H1 (cell line): ENCODE measurements around the gene MPHOSPH8. TPM values are rescaled to one million over a fixed set of nuclear protein-coding genes. Genes with fewer than 3 reads are reported as not detected.

Source experiments
- CTCF ChIA-PET: fragments of 300-600 bp; sonication (Branson Sonifier 250); formaldehyde crosslinking; loops from one replicate; lab custom pipeline; 2021; ENCODE audit not compliant: partially characterized antibody; lab: Charles Lee
- POLR2A ChIA-PET: fragments of 300-600 bp; sonication (Branson Sonifier 250); formaldehyde crosslinking; loops from one replicate; lab custom pipeline; 2021; ENCODE audit warnings: inconsistent platforms; ENCODE audit not compliant: partially characterized antibody; lab: Charles Lee
- DNase-seq, 2 experiments: peaks; one replicate each; pipeline versions ENCODE4 v3.0.0 to v3.0.0-alpha.2; 2010 to 2022; ENCODE audit warnings: low spot score in 2 of 2, low read depth in 1 of 2, mixed read lengths in 1 of 2
- FAIRE-seq: peaks from 2 replicates; lab custom pipeline; 2011; peaks lifted over from hg19 to GRCh38; lab: Jason Lieb, UNC
- H2AFZ ChIP-seq: 2 replicates; pipeline ENCODE4 v1.8.1; 2012; ENCODE audit warnings: low read length, inconsistent platforms
- H2AK5ac ChIP-seq: 2 replicates; pipeline ENCODE4 v1.6.1; 2013; ENCODE audit warnings: low read depth, low read length
- H2BK120ac ChIP-seq: replicated peaks from 2 replicates; pipeline ENCODE3; 2013; ENCODE audit warnings: low read depth, low read length, inconsistent platforms
- H2BK12ac ChIP-seq: 2 replicates; pipeline ENCODE4 v1.6.1; 2013; ENCODE audit warnings: low read depth, low read length
- H2BK15ac ChIP-seq: 2 replicates; pipeline ENCODE4 v1.6.1; 2013; ENCODE audit warnings: low read length
- H2BK20ac ChIP-seq: 2 replicates; pipeline ENCODE4 v1.6.1; 2013; ENCODE audit warnings: low read length
- H2BK5ac ChIP-seq: 2 replicates; pipeline ENCODE4 v1.6.1; 2013; ENCODE audit warnings: low read depth, low read length
- H3K14ac ChIP-seq: 2 replicates; pipeline ENCODE4 v1.6.1; 2013; ENCODE audit warnings: inconsistent platforms; ENCODE audit not compliant: insufficient read length
- H3K18ac ChIP-seq: 2 replicates; pipeline ENCODE4 v1.6.1; 2013; ENCODE audit warnings: low read length; ENCODE audit errors: extremely low read depth
- H3K23ac ChIP-seq: 2 replicates; pipeline ENCODE4 v1.6.1; 2013; ENCODE audit warnings: inconsistent platforms; ENCODE audit not compliant: insufficient read length
- H3K23me2 ChIP-seq: 2 replicates; pipeline ENCODE4 v1.6.1; 2013; ENCODE audit warnings: low read depth, low read length
- H3K27ac ChIP-seq: 2 replicates; pipeline ENCODE4 v1.6.1; 2011; ENCODE audit warnings: low read depth, low read length, inconsistent platforms
- H3K27me3 ChIP-seq, 4 experiments: replicated peaks in 1 of 4; 1 replicate in 1 of 4; 2 replicates in 3 of 4; pipeline versions ENCODE4 v1.6.1 to v1.8.1; 2011 to 2013; ENCODE audit warnings: low read length in 3 of 4, mild to moderate bottlenecking in 3 of 4, inconsistent platforms in 2 of 4, mixed read lengths in 2 of 4, moderate library complexity in 1 of 4; ENCODE audit not compliant: control insufficient read depth in 3 of 4, insufficient read depth in 3 of 4; ENCODE audit errors: extremely low read depth in 1 of 4
- H3K36me3 ChIP-seq, 4 experiments: 2 replicates each; pipeline versions ENCODE4 v1.6.1 to v1.8.1; 2011 to 2013; ENCODE audit warnings: mild to moderate bottlenecking in 4 of 4, low read length in 3 of 4, moderate library complexity in 2 of 4, control low read depth in 1 of 4, inconsistent platforms in 1 of 4; ENCODE audit not compliant: insufficient read depth in 4 of 4, control insufficient read depth in 2 of 4
- H3K4ac ChIP-seq: replicated peaks from 2 replicates; pipeline ENCODE3; 2013; ENCODE audit warnings: low read length, low read depth, mixed read lengths, inconsistent platforms; ENCODE audit not compliant: insufficient read length
- H3K4me1 ChIP-seq, 4 experiments: replicated peaks in 1 of 4; 1 replicate in 1 of 4; 2 replicates in 3 of 4; pipeline versions ENCODE4 v1.6.1 to v1.8.1; 2011 to 2013; ENCODE audit warnings: low read length in 3 of 4, inconsistent platforms in 2 of 4, mixed read lengths in 1 of 4; ENCODE audit not compliant: insufficient read depth in 4 of 4, control insufficient read depth in 3 of 4
- H3K4me2 ChIP-seq, 2 experiments: 2 replicates each; pipeline versions ENCODE4 v1.6.1 to v1.8.1; 2011 to 2013; ENCODE audit warnings: low read depth in 2 of 2, low read length in 2 of 2, control low read depth in 1 of 2, inconsistent platforms in 1 of 2, mild to moderate bottlenecking in 1 of 2; ENCODE audit not compliant: insufficient read depth in 1 of 2
- H3K4me3 ChIP-seq, 4 experiments: fragments of 200-600, 300-600 bp in 1 of 4; sonication (generic), shearing (Covaris generic), sonication (Bioruptor Twin) in 1 of 4; 2 replicates each; pipeline versions ENCODE4 v1.5.1 to v1.8.1; 2011 to 2016; ENCODE audit warnings: low read length in 4 of 4, low read depth in 3 of 4, control low read depth in 2 of 4, inconsistent platforms in 2 of 4, mild to moderate bottlenecking in 2 of 4, mixed read lengths in 1 of 4, moderate library complexity in 1 of 4; ENCODE audit not compliant: insufficient read depth in 2 of 4; ENCODE audit errors: extremely low read depth in 1 of 4
- H3K56ac ChIP-seq: replicated peaks from 2 replicates; pipeline ENCODE3; 2013; ENCODE audit warnings: low read depth, mild to moderate bottlenecking, mixed read lengths, low read length, inconsistent platforms; ENCODE audit not compliant: insufficient read length
- H3K79me1 ChIP-seq: 2 replicates; pipeline ENCODE4 v1.6.1; 2013; ENCODE audit warnings: low read depth, low read length, control low read depth
- H3K79me2 ChIP-seq, 2 experiments: 2 replicates each; pipeline versions ENCODE4 v1.6.1 to v1.8.1; 2012 to 2013; ENCODE audit warnings: low read length in 2 of 2, mild to moderate bottlenecking in 2 of 2, inconsistent platforms in 1 of 2; ENCODE audit not compliant: insufficient read depth in 2 of 2, control insufficient read depth in 1 of 2
- H3K9ac ChIP-seq, 4 experiments: replicated peaks in 1 of 4; 1 replicate in 1 of 4; 2 replicates in 3 of 4; pipeline versions ENCODE4 v1.6.1 to v1.8.1; 2011 to 2013; ENCODE audit warnings: low read depth in 3 of 4, low read length in 3 of 4, control low read depth in 2 of 4, mild to moderate bottlenecking in 2 of 4, moderate library complexity in 2 of 4, inconsistent platforms in 1 of 4; ENCODE audit errors: extremely low read depth in 1 of 4
- H3K9me3 ChIP-seq, 2 experiments: 2 replicates each; pipeline versions ENCODE4 v1.6.1 to v1.8.1; 2012 to 2013; ENCODE audit warnings: mild to moderate bottlenecking in 2 of 2, moderate library complexity in 2 of 2, control low read depth in 1 of 2, inconsistent platforms in 1 of 2, low read depth in 1 of 2, low read length in 1 of 2, mixed read lengths in 1 of 2; ENCODE audit not compliant: insufficient read depth in 2 of 2
- H4K20me1 ChIP-seq, 2 experiments: replicated peaks in 1 of 2; 2 replicates each; pipeline versions ENCODE3 to v1.8.1; 2011 to 2013; ENCODE audit warnings: inconsistent platforms in 2 of 2, low read length in 2 of 2, mild to moderate bottlenecking in 1 of 2; ENCODE audit not compliant: insufficient read depth in 2 of 2, control insufficient read depth in 1 of 2
- H4K5ac ChIP-seq: 2 replicates; pipeline ENCODE4 v1.6.1; 2013; ENCODE audit warnings: low read length, low read depth, mixed read lengths, inconsistent platforms; ENCODE audit not compliant: insufficient read length
- H4K8ac ChIP-seq: 2 replicates; pipeline ENCODE4 v1.8.0; 2013; ENCODE audit warnings: mild to moderate bottlenecking, moderate library complexity, low read length, inconsistent platforms; ENCODE audit not compliant: insufficient read depth; ENCODE audit errors: extremely low read depth
- H4K91ac ChIP-seq: replicated peaks from 2 replicates; pipeline ENCODE3; 2013; ENCODE audit warnings: low read length, mixed read lengths, inconsistent platforms; ENCODE audit not compliant: insufficient read length
- ATF3 ChIP-seq: IDR thresholded peaks from 2 replicates; pipeline ENCODE4 v1.6.1; 2011; ENCODE audit warnings: low read depth, mild to moderate bottlenecking, low read length; ENCODE audit not compliant: insufficient read depth
- CTBP2 ChIP-seq: IDR thresholded peaks from 2 replicates; pipeline ENCODE4 v1.7.0; 2011; ENCODE audit warnings: borderline replicate concordance, mild to moderate bottlenecking, moderate library complexity, mixed read lengths, low read length; ENCODE audit not compliant: insufficient read depth, insufficient read length
- EGR1 ChIP-seq: IDR thresholded peaks from 2 replicates; pipeline ENCODE4 v1.6.1; 2011; ENCODE audit warnings: low read depth, low read length, borderline replicate concordance
- EZH2 ChIP-seq: fragments of 200-600 bp; sonication (generic); IDR thresholded peaks from 2 replicates; pipeline ENCODE4 v1.7.1; 2012; ENCODE audit warnings: low read depth, mild to moderate bottlenecking, moderate library complexity, low read length, inconsistent platforms; ENCODE audit not compliant: severe bottlenecking
- FOSL1 ChIP-seq: IDR thresholded peaks from 2 replicates; pipeline ENCODE4 v1.6.1; 2011; ENCODE audit warnings: mild to moderate bottlenecking, low read depth, low read length, moderate library complexity; ENCODE audit not compliant: insufficient read depth
- HDAC2 ChIP-seq, 2 experiments: fragments of 300-600 bp in 1 of 2; sonication (generic) in 1 of 2; IDR thresholded peaks; 2 replicates each; pipeline ENCODE4 v1.6.1; 2011 to 2012; ENCODE audit warnings: low read depth in 2 of 2, low read length in 2 of 2, mild to moderate bottlenecking in 2 of 2, moderate library complexity in 2 of 2, borderline replicate concordance in 1 of 2, inconsistent platforms in 1 of 2
- NANOG ChIP-seq: IDR thresholded peaks from 2 replicates; pipeline ENCODE4 v1.6.1; 2011; ENCODE audit warnings: low read length, low read depth, mild to moderate bottlenecking, inconsistent platforms; ENCODE audit not compliant: insufficient read depth, poor library complexity, severe bottlenecking
- RXRA ChIP-seq: IDR thresholded peaks from 2 replicates; pipeline ENCODE4 v1.6.1; 2011; ENCODE audit warnings: low read depth, mild to moderate bottlenecking, low read length, moderate library complexity; ENCODE audit not compliant: insufficient read depth
- SP1 ChIP-seq: IDR thresholded peaks from 2 replicates; pipeline ENCODE4 v1.6.1; 2011; ENCODE audit warnings: low read depth, low read length
- SUZ12 ChIP-seq: fragments of 200-600 bp; sonication (generic); IDR thresholded peaks from 2 replicates; pipeline ENCODE4 v1.6.1; 2012; ENCODE audit warnings: mild to moderate bottlenecking, inconsistent platforms, low read length, moderate library complexity, mixed read lengths
- TAF1 ChIP-seq: IDR thresholded peaks from 2 replicates; pipeline ENCODE4 v1.6.1; 2011; ENCODE audit warnings: mild to moderate bottlenecking, low read depth, low read length
- TCF12 ChIP-seq: IDR thresholded peaks from 2 replicates; pipeline ENCODE4 v1.6.1; 2011; ENCODE audit warnings: low read depth, mild to moderate bottlenecking, low read length
- TEAD4 ChIP-seq: IDR thresholded peaks from 2 replicates; pipeline ENCODE4 v1.6.1; 2012; ENCODE audit warnings: low read depth, low read length, inconsistent platforms, mixed read lengths
- YY1 ChIP-seq: IDR thresholded peaks from 2 replicates; pipeline ENCODE4 v1.6.1; 2011; ENCODE audit warnings: low read depth, mild to moderate bottlenecking, low read length
- WGBS, 2 experiments: shearing (Covaris generic) in 1 of 2; methylation state at CpG; one replicate each; pipeline versions ENCODE4 v1.1.6 to v1.1.7; 2013 to 2015; ENCODE audit warnings: low lambda C conversion rate in 2 of 2, mixed read lengths in 2 of 2, inconsistent platforms in 1 of 2, low coverage in 1 of 2, missing lambda C conversion rate in 1 of 2; ENCODE audit not compliant: insufficient replicate concordance in 2 of 2, insufficient coverage in 1 of 2, insufficient read length in 1 of 2; ENCODE audit errors: extremely low coverage in 1 of 2, missing lambda C conversion rate in 1 of 2; 5-methylcytosine and 5-hydroxymethylcytosine counted together
- polyA plus RNA-seq, 7 experiments: library from polyadenylated mRNA; depleted of rRNA in 3 of 7; stranded (reverse) in 5 of 7; unstranded in 2 of 7; fragments of >200 nt in 5 of 7; fragments of 200-250 nt in 2 of 7; gene quantifications; 1 replicate in 5 of 7; 2 replicates in 1 of 7; 4 replicates in 1 of 7; pipeline versions ENCODE4 v1.2.1 to v1.2.3, GENCODE V29; 2011 to 2013; ENCODE audit warnings: missing spikeins in 2 of 7, mixed read lengths in 2 of 7
- total RNA-seq: library from RNA; stranded (reverse); fragmentation: NEBNext Ultra II Directional; extraction: Animal tissue kit (Norgen Biotek cat#: 25700); gene quantifications from 2 replicates; pipeline ENCODE4 v1.2.1, GENCODE V29; 2021

The MPHOSPH8 gene
- total and polyA plus RNA-seq, 2 of the 8 experiments (the other 6 are each of a cell fraction or from before 2014, with no cell fraction given), result 8.3 to 20.5 TPM

- Histone ChIP-seq H4K20me1 (no peaks in the 10 kb centered on the region), H3K14ac (no peak overlapping the region), H3K79me1 (no peaks in the 10 kb centered on the region), H3K36me3 (no peaks in the 10 kb centered on the region), H3K9ac (no peak overlapping the region), H3K23ac (no peak overlapping the region), H3K4me2 (no peak overlapping the region), H4K5ac (no peak overlapping the region), H3K27me3 (no peaks in the 10 kb centered on the region), H3K18ac (no peak overlapping the region), H3K79me2 (no peaks in the 10 kb centered on the region), H3K4me1 (no peaks in the 10 kb centered on the region), H2BK12ac (no peak overlapping the region), H2BK120ac (no peak overlapping the region), H2AFZ (no peak overlapping the region), H2BK20ac (no peak overlapping the region), H3K27ac (no peak overlapping the region), H4K8ac (no peak overlapping the region), H3K56ac (no peak overlapping the region), H3K4ac (no peak overlapping the region), H2BK5ac (no peak overlapping the region), H2BK15ac (no peak overlapping the region), H4K91ac (no peak overlapping the region), H3K23me2 (no peaks in the 10 kb centered on the region), H2AK5ac (no peak overlapping the region), H3K9me3 (peaks cover 12 to 13% of the 10 kb centered on the region in 2 experiments; a peak in 3 of 4 replicates), H3K4me3 (no peak overlapping the region)
- DNase-seq (no peak), FAIRE-seq (no peak)
- ChIA-PET POLR2A (no interaction called here), CTCF (no interaction called here)
- 61% methylated on average over 2 of the region's 2 CpGs; no CpG with 5 or more reads in 1 of the 2 experiments for WGBS, 2 experiments
- TF ChIP-seq RXRA (no peak), TCF12 (no peak), EZH2 (no peak), ATF3 (no peak), FOSL1 (no peak), TAF1 (no peak), CTBP2 (no peak), SP1 (no peak), YY1 (no peak), SUZ12 (no peak), HDAC2 (IDR thresholded peaks at IDR 0.05; ENCODE audit: borderline replicate concordance in 1 of 2, low read depth in 2 of 2, low read length in 2 of 2) (no peak), TEAD4 (no peak), EGR1 (no peak), NANOG (no peak)
These were observed 44.1 kb upstream of the MPHOSPH8 start for GRCh38 chr13:19589312-19589711.
